ENCODE results near the gene SPPL2A. TPM values are rescaled to one million over a fixed set of nuclear protein-coding genes. Genes with fewer than 3 reads are reported as not detected.
A peak's percentile ranks its signal among the peaks of the same experiment; 100 is the strongest.

The SPPL2A gene
- total and polyA plus RNA-seq, 12 donors: 20.1 to 152 (median 95.3) TPM

GRCh38 chr15:50718700-50719125, 46.8 kb downstream of the SPPL2A start:
- Histone ChIP-seq H3K9me3 (no peaks in the 10 kb centered on the region), H3K4me3 (no peak overlapping the region), H3K27me3 (no peaks in the 10 kb centered on the region), H3K4me1 (peaks cover 0 to 4% (median 0%) of the 10 kb centered on the region in 9 donors), H3K36me3 (peaks cover 0 to 99% (median 41%) of the 10 kb centered on the region in 9 donors), H3K27ac (peak overlapping the region in 2 of 10 donors; percentile 2 to 12)
- ATAC-seq (peak in 1 of 8 donors; percentile 31), DNase-seq (no peak)
- 53 to 65% methylated on average over 1 of the region's 1 CpG for WGBS, 2 donors
- no peak for TF ChIP-seq CTCF (IDR thresholded peaks at IDR 0.05)
- intact Hi-C loops (cut with DNase I): loop anchor here in 1 of 10 donors (5.0 kb wide), 1 partner anchor 41 kb away; no protein-coding TSS in a partner anchor

GRCh38 chr15:50712018-50712417, 53.5 kb downstream of the SPPL2A start:
- DNase-seq (no peak), ATAC-seq (no peak)
- intact Hi-C loops (cut with DNase I): loop anchor here in 1 of 10 donors (5.0 kb wide), 1 partner anchor 35 kb away; no protein-coding TSS in a partner anchor
- 76 to 90% methylated on average over 3 of the region's 3 CpGs for WGBS, 2 donors
- Histone ChIP-seq H3K27me3 (no peaks in the 10 kb centered on the region), H3K27ac (peak overlapping the region; percentile 11 to 90 (median 68)), H3K36me3 (peaks cover 0 to 85% (median 0%) of the 10 kb centered on the region in 9 donors), H3K9me3 (no peaks in the 10 kb centered on the region), H3K4me3 (no peak overlapping the region), H3K4me1 (peaks cover 0 to 29% (median 0%) of the 10 kb centered on the region in 9 donors)
- TF ChIP-seq CTCF (IDR thresholded peaks at IDR 0.05): no peak

- intact Hi-C loops (cut with DNase I): loop anchor here in 1 of 10 donors (5.0 kb wide), 1 partner anchor 33 kb away; no protein-coding TSS in a partner anchor
- no peak overlapping the region for H3K4me3 ChIP-seq
- DNase-seq (no peak), ATAC-seq (peak; percentile 58 to 94 (median 79))
- no peaks in the 10 kb centered on the region for H3K9me3 ChIP-seq
- no peaks in the 10 kb centered on the region for H3K27me3 ChIP-seq
- no peak for TF ChIP-seq CTCF (IDR thresholded peaks at IDR 0.05)
- peaks cover 0 to 84% (median 2%) of the 10 kb centered on the region in 9 donors for H3K36me3 ChIP-seq
- peak overlapping the region; percentile 39 to 90 (median 72) for H3K27ac ChIP-seq
- H3K4me1 ChIP-seq: peaks cover 0 to 29% (median 0%) of the 10 kb centered on the region in 9 donors
These were observed 54.9 kb downstream of the SPPL2A start for GRCh38 chr15:50710585-50710984.

GRCh38 chr15:50707878-50708427, 57.6 kb downstream of the SPPL2A start:
- ATAC-seq (peak in 7 of 8 donors; percentile 23 to 88 (median 48)), DNase-seq (no peak)
- WGBS, 2 donors: 74 to 76% methylated on average over 3 of the region's 3 CpGs
- TF ChIP-seq CTCF (IDR thresholded peaks at IDR 0.05): no peak
- H3K4me3 ChIP-seq: no peak overlapping the region
- no peaks in the 10 kb centered on the region for H3K9me3 ChIP-seq
- no peaks in the 10 kb centered on the region for H3K27me3 ChIP-seq
- peaks cover 0 to 29% (median 0%) of the 10 kb centered on the region in 9 donors for H3K4me1 ChIP-seq
- H3K36me3 ChIP-seq: peaks cover 0 to 86% (median 2%) of the 10 kb centered on the region in 9 donors
- intact Hi-C loops (cut with DNase I): no loop called here
- H3K27ac ChIP-seq: peak overlapping the region in 6 of 10 donors; percentile 39 to 90 (median 64)
